Endothelial cell of umbilical vein (primary cell): ENCODE results near the gene ASTE1. TPM values are rescaled to one million over a fixed set of nuclear protein-coding genes. Genes with fewer than 3 reads are reported as not detected.

ENCODE experiments used
- BruUV-seq: library from RNA; stranded (reverse); fragments of 400-500 nt; replicated peaks from 2 replicates; lab custom pipeline; 2021; lab: Mats Ljungman, UMichigan
- CTCF ChIA-PET: fragments of 300-600, 350-600 bp; sonication (Branson Sonifier 250); formaldehyde crosslinking; loops from one replicate; lab custom pipeline; 2021; ENCODE audit warnings: antibody characterized with exemption, inconsistent platforms; lab: Charles Lee
- POLR2A ChIA-PET: fragments of 300-600, 350-600 bp; sonication (Branson Sonifier 250); formaldehyde crosslinking; loops from one replicate; lab custom pipeline; 2021; ENCODE audit warnings: antibody characterized with exemption, inconsistent platforms; lab: Charles Lee
- DNase-seq: peaks from one replicate; pipeline ENCODE4 v3.0.0-alpha.2; 2011; ENCODE audit warnings: low read depth, low spot score
- FAIRE-seq: peaks from 2 replicates; lab custom pipeline; 2011; peaks lifted over from hg19 to GRCh38; lab: Jason Lieb, UNC
- H2AFZ ChIP-seq: 2 replicates; pipeline ENCODE4 v1.6.0; 2012; ENCODE audit warnings: low read depth, low read length, control low read depth, inconsistent platforms
- H3K27ac ChIP-seq: 2 replicates; pipeline ENCODE4 v1.5.1; 2011; ENCODE audit warnings: low read depth, mild to moderate bottlenecking, control low read depth, low read length, moderate library complexity; ENCODE audit not compliant: insufficient read depth
- H3K27me3 ChIP-seq, 2 experiments: 2 replicates each; pipeline versions ENCODE4 v1.6.0 to v1.6.1; 2011; ENCODE audit warnings: low read length in 2 of 2, mixed read lengths in 1 of 2; ENCODE audit not compliant: control insufficient read depth in 2 of 2, insufficient read depth in 2 of 2
- H3K36me3 ChIP-seq, 2 experiments: 2 replicates in 1 of 2; 3 replicates in 1 of 2; pipeline ENCODE4 v1.5.1; 2011; ENCODE audit warnings: low read length in 2 of 2, mild to moderate bottlenecking in 1 of 2, moderate library complexity in 1 of 2; ENCODE audit not compliant: control insufficient read depth in 2 of 2, insufficient read depth in 2 of 2; ENCODE audit errors: extremely low read depth in 1 of 2
- H3K4me1 ChIP-seq: 3 replicates; pipeline ENCODE4 v1.5.1; 2011; ENCODE audit warnings: mild to moderate bottlenecking, low read length; ENCODE audit not compliant: control insufficient read depth, insufficient read depth; ENCODE audit errors: extremely low read depth
- H3K4me2 ChIP-seq: 2 replicates; pipeline ENCODE4 v1.6.1; 2011; ENCODE audit warnings: low read length, control low read depth, mixed read lengths; ENCODE audit not compliant: insufficient read depth
- H3K4me3 ChIP-seq, 3 experiments: fragments of 200-600 bp in 1 of 3; sonication (generic), shearing (Covaris generic) in 1 of 3; replicated peaks in 1 of 3; 2 replicates each; pipeline ENCODE4 v1.5.1; 2011 to 2016; ENCODE audit warnings: control low read depth in 3 of 3, low read length in 3 of 3, mild to moderate bottlenecking in 2 of 3, inconsistent platforms in 1 of 3, low read depth in 1 of 3, moderate library complexity in 1 of 3; ENCODE audit not compliant: insufficient read depth in 1 of 3
- H3K79me2 ChIP-seq: 2 replicates; pipeline ENCODE4 v1.6.0; 2012; ENCODE audit warnings: low read length, inconsistent platforms; ENCODE audit not compliant: control insufficient read depth, insufficient read depth
- H3K9ac ChIP-seq: replicated peaks from 2 replicates; pipeline ENCODE3; 2011; ENCODE audit warnings: low read length, control low read depth; ENCODE audit not compliant: insufficient read depth; ENCODE audit errors: extremely low read depth
- H3K9me1 ChIP-seq: replicated peaks from 3 replicates; pipeline ENCODE4 v1.6.0; 2011; ENCODE audit warnings: mild to moderate bottlenecking, low read length; ENCODE audit not compliant: control insufficient read depth, insufficient read depth; ENCODE audit errors: extremely low read depth
- H3K9me3 ChIP-seq: replicated peaks from 2 replicates; pipeline ENCODE4 v1.5.1; 2012; ENCODE audit warnings: low read length, inconsistent platforms; ENCODE audit not compliant: control insufficient read depth, insufficient read depth
- H4K20me1 ChIP-seq: replicated peaks from 2 replicates; pipeline ENCODE3; 2011; ENCODE audit warnings: mild to moderate bottlenecking, low read length; ENCODE audit not compliant: control insufficient read depth, insufficient read depth; ENCODE audit errors: extremely low read depth
- FOS ChIP-seq: IDR thresholded peaks from 2 replicates; pipeline ENCODE4 v1.6.1; 2011; ENCODE audit warnings: mild to moderate bottlenecking, low read length, moderate library complexity, borderline replicate concordance; ENCODE audit not compliant: insufficient read depth
- MYC ChIP-seq: IDR thresholded peaks from one replicate; pipeline ENCODE4 v1.6.1; 2011; ENCODE audit warnings: mild to moderate bottlenecking, low read depth, low read length
- POLR2AphosphoS5 ChIP-seq: IDR thresholded peaks from 2 replicates; pipeline ENCODE4 v1.6.1; 2012; ENCODE audit warnings: low read depth, mild to moderate bottlenecking, control low read depth, low read length, moderate library complexity; ENCODE audit not compliant: insufficient read depth
- dilution Hi-C: fragments of 300-500 bp; cut with MboI; formaldehyde crosslinking; loops from one replicate; pipeline ENCODE4 v1.15.0; 2019; ENCODE audit warnings: low sequenced_read_pairs; ENCODE audit not compliant: extremely low pct_ligation_motif_present
- intact Hi-C: fragments of 100-400 bp; cut with micrococcal nuclease; formaldehyde crosslinking; loops from one replicate; pipeline ENCODE4 v1.10.0; 2022
- polyA plus RNA-seq, 4 experiments: library from polyadenylated mRNA; depleted of rRNA in 3 of 4; stranded (reverse) in 3 of 4; unstranded in 1 of 4; fragments of >200 nt; gene quantifications; 2 replicates each; pipeline versions ENCODE4 v1.2.1 to v1.2.3, GENCODE V29; 2011 to 2012; ENCODE audit warnings: missing spikeins in 1 of 4
- total RNA-seq: library from RNA; stranded (reverse); gene quantifications from 2 replicates; pipeline ENCODE4 v1.2.3, GENCODE V29; 2021
- TF ChIP-seq, protein P1 (sequence below): IDR thresholded peaks from 2 replicates; pipeline ENCODE4 v1.6.1; 2011; ENCODE audit not compliant: insufficient read depth, insufficient read length
- TF ChIP-seq, protein P2 (sequence below), 2 donors: IDR thresholded peaks; 1 replicate in 1 of 2; 2 replicates in 1 of 2; pipeline ENCODE4 v1.5.1; 2011; ENCODE audit warnings: low read length in 2 of 2, mild to moderate bottlenecking in 2 of 2, moderate library complexity in 2 of 2, control low read depth in 1 of 2, inconsistent platforms in 1 of 2, low read depth in 1 of 2; ENCODE audit not compliant: insufficient read depth in 1 of 2; ENCODE audit errors: extremely low read depth in 1 of 2

ASTE1 gene
- total and polyA plus RNA-seq, 2 donors (not counting 3 experiments of a cell fraction or from before 2014, with no cell fraction given), result 4.1 to 6.7 TPM

DNA sequence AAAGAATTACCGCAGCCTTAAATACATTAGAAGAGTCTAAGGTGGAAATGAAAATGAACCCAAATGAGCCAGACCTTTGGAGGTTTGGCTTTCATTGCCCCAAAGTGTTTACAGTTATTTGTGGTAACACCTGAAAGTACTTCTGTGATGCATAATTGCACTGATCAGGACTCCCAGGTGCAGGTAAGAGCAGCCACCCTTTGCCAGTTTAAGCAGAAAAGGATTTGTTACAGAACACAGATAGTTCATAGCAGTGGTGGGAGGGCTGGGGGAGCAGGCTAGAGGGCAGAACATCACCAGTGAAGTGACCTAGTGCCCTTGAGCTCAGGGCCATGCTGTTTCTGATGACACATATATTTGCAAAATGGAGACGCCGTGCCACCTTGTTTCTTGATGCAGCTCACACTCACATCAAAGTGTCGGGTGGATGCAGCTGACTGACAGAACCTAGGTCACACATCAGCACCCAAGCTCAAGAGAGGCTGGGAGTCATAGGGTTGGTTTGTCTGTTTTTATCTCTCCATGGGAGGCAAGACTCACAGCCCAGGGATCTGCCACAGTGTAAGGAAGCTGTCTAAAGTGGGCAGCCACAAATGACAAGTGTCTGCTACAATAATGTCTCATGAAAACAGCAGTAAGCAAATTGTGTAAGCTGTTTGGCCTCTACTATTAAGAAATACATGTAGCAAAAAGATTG, 49.2 kb upstream of the ASTE1 start:
- dilution Hi-C loops (no loop called here), intact Hi-C loops (no loop called here)
- H3K9me1 ChIP-seq, result no peaks in the 10 kb centered on the region
- DNase-seq (no peak), FAIRE-seq (no peak)
- H3K4me1 ChIP-seq, result peaks cover 12% of the 10 kb centered on the region
- H2AFZ ChIP-seq, result no peak overlapping the region
- ChIA-PET POLR2A (no interaction called here), CTCF (interaction anchor here (1.9 kb wide), 1 partner anchor 8 kb away, joined by 7 read pairs; no protein-coding TSS in a partner anchor)
- H4K20me1 ChIP-seq, result no peaks in the 10 kb centered on the region
- TF ChIP-seq, protein P1, sequence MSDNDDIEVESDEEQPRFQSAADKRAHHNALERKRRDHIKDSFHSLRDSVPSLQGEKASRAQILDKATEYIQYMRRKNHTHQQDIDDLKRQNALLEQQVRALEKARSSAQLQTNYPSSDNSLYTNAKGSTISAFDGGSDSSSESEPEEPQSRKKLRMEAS, result no peak
- TF ChIP-seq, protein P2, sequence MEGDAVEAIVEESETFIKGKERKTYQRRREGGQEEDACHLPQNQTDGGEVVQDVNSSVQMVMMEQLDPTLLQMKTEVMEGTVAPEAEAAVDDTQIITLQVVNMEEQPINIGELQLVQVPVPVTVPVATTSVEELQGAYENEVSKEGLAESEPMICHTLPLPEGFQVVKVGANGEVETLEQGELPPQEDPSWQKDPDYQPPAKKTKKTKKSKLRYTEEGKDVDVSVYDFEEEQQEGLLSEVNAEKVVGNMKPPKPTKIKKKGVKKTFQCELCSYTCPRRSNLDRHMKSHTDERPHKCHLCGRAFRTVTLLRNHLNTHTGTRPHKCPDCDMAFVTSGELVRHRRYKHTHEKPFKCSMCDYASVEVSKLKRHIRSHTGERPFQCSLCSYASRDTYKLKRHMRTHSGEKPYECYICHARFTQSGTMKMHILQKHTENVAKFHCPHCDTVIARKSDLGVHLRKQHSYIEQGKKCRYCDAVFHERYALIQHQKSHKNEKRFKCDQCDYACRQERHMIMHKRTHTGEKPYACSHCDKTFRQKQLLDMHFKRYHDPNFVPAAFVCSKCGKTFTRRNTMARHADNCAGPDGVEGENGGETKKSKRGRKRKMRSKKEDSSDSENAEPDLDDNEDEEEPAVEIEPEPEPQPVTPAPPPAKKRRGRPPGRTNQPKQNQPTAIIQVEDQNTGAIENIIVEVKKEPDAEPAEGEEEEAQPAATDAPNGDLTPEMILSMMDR (IDR thresholded peaks at IDR 0.05; ENCODE audit: extremely low read depth in 1 of 2, insufficient read depth in 1 of 2, low read depth in 1 of 2, low read length in 2 of 2), result no peak
- TF ChIP-seq MYC (no peak), POLR2AphosphoS5 (no peak), FOS (no peak)
- H3K4me2 ChIP-seq, result no peak overlapping the region
- no peaks in the 10 kb centered on the region for H3K27me3 ChIP-seq
- H3K4me3 ChIP-seq, result no peak overlapping the region
- H3K79me2 ChIP-seq, result no peaks in the 10 kb centered on the region
- BruUV-seq, result no TSS peak
- no peaks in the 10 kb centered on the region for H3K36me3 ChIP-seq
- H3K9me3 ChIP-seq, result no peaks in the 10 kb centered on the region
- H3K27ac ChIP-seq, result no peak overlapping the region
- no peak overlapping the region for H3K9ac ChIP-seq
